Activated CD4-positive, CD25-positive, alpha-beta regulatory T cell (primary cell): ENCODE data around the gene AP1G1.

Experiments
- DNase-seq, 4 experiments: peaks; one replicate each; lab custom pipeline; 2025; lab: John Stamatoyannopoulos, UW

AP1G1 gene

DNA sequence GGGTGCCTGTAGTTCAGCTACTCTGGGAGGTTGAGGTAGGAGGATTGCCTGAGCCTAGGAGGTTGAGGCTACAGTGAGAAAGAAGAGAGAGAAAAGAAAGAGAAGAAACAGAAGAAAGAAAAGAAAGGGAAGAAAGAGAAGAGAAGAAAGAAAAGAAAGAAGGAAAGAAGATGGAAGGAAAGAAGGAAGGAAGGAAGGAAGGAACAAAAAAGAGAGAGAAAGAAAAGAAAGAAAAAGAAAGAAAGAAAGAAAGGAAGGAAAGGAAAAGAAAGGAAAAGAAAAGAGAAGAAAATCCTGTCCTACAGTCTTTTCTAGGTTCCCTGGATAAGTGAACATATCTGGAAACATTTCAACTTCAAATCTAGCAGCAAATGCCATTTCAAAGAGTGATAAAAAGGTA is 54.5 kb downstream of the AP1G1 start:
- DNase-seq, result no peak

DNA sequence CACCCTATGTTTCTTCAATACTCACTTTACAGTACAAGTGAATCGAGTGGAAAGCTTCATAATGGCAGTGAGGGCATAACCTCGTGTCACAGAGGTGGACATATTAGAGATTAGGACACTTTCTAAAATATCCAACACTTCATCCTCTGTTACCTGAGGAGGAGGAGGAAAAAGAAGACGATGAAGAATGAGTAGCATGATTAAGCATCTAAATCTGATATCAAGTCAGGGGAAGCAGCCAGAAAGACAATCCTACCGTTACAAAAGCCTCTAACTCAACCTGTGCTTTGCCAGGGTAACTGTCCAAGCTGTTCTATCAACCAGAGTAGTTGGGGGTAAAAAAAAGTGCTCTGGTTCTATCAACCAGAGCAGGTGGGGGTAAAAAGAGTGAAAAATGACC is 60.4 kb downstream of the AP1G1 start:
- DNase-seq, result no peak

DNA sequence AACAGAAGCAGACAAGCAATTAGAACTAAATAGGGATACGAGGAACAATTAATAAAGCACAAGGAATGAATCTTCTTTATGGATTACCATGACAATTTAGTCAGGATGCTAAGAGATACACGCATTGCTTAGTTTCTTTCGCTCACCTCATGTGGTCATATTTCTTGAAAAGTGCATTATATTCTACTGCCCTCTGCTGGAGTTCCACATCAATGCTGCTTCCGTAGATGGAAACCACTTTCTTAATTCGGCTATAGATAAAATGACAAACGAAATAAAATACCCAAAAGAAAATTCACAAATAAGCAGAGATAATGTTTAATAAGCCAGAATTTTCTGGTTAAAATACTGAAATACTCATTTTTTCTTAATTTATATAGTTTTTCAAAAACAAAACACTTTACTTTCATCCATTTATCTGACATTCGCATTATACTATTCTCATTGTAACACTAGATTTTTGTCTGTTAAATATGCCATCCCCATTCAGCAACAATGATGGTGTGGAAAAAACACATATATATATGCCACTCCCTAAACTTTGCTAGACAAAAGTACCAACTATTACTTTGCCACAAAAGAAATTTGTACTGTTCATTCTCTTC is 62.1 kb downstream of the AP1G1 start:
- no peak for DNase-seq

DNA sequence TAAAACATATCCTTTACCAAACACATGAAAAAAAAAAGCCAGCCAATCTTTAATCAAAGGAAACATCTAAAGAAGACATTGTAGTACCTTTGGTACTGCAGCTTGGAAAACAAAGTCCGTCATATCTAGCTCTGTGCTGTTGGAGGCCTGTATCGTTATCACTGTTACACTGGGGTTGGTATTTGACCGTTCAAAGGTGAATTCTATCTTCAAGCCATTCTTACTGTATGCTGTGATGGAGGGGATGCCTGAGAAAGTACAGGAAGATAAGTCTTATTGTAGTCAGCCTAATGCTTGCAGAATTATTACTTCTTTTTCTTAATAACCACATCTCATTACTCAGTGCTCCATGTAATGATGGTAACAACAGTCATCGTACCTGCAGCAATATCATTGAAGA is 69.8 kb downstream of the AP1G1 start:
- no peak for DNase-seq

DNA sequence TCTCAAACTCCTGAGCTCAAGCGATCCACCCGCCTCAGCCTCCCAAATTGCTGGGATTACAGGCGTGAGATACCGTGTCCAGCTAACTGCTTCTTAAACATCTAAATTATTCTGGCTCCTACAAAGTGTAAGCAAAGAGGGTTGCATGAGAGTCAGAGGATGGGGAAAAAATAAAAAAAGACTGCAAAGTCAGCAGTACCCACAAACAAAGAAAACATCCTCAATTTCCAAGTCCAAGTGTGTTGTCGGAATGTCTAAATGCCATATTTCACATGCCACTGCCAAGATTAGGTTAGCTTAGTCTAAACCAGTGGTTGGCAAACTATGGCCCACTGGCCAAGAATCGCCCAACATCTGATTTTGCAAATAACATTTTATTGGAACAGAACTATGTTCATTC is 71.1 kb downstream of the AP1G1 start:
- DNase-seq, result no peak

DNA sequence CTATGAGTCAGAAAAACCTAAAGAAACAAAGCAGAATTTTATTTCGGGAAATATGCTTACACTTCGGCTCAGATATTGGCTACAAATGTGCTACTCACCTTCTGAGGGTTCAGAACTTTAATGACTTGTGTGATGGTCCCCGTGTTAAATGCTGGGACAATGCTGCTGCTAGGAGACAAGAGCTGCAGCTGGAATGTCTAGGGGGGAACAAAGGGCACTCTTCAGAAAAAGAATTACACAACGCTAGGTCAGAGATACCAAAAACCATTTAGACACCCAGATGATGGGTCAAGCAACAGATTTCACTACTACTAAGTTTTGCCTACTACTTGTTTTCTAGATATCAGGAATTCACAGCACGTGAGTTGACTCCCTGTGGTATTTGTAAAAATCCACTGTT is 74.1 kb downstream of the AP1G1 start:
- no peak for DNase-seq

DNA sequence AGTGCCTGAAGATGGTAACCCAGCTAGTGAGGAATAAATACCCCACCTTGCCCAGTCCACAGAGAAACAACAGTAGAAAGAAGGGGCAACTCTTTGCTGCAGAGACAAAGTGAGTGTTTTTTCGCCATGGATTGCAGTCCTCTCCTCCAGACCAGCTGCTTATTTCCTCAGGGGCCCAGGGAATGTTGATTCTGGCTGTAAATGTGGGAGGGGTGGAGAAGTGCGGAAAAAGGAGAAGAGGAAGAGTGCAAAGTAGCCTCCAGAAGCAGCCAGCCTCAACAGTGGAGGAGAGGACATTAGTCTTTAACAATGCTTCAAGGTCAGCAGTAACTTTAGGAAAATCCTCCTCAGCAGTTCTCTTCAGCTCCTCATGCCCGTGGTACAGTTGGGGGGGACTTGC is 76.0 kb downstream of the AP1G1 start:
- DNase-seq, result no peak

DNA sequence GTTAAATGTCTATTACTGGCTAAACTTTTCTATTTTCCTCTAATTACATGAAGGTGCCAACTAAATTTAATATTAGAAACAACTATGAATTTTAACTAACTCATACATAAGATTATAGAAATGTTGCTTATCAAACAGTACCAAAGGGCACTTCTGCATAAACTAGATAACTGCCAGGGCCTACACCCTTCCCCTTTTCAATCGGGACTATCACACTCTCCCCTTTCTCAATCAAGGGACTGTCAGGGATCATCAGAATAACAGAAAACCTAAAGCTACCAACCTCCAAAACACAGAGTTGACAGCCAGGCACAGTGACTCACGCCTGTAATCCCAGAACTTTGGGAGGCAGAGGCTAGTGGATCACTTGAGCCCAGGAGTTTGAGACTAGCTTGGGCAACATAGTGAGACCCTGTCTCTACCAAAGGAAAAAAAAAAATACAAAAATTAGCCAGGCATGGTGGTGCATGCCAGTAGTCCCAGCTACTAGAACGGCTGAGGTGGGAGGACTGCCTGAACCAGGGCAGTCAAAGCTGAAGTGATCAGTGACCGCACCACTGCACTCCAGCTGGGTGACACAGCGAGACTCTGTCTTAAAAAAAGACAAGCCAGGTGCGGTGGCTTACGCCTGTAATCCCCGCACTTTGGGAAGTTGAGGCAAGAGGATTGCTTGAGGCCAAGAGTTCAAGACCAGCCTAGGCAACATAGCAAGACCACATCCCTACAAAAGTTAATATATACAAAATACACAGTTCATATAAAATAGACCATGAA is 80.9 kb downstream of the AP1G1 start:
- DNase-seq, result no peak

DNA sequence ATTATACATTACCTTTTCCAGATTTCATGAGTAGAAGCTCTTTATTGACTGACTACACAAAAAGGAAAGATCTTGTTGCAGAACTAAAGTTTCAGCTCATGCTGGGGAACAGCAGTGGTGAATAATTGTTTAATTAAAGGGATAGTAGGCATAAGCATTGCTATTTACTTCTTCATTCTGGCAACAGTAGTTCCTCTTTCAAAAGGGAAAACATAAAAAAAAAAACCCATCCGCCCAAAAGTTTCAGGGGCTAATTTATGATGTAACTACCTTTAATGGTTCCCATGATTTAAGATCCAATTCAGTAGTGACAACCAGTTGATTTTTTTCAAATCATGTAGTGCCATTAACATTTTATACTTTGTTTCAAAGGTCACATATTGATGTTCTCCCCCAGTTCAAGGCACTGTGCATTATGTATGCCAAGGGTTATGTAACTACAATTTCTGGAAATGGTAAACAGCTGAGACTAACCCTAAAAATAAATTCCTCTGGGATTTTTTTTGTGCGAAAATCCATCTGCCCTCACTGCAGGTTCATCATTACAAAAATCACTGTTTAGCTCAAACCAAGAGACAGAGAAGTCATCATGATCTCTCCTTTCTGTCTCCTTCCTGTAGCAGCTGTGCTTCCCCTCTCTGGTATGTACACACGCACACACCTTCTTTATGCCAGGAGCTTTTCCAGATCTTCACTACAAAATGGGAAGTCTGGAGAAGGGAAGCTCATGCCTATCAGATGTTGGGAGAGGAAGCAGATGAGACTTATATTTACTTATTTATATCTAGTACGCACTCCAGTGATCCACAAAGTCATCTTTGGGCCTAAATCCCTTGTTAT is 81.9 kb downstream of the AP1G1 start:
- no peak for DNase-seq

DNA sequence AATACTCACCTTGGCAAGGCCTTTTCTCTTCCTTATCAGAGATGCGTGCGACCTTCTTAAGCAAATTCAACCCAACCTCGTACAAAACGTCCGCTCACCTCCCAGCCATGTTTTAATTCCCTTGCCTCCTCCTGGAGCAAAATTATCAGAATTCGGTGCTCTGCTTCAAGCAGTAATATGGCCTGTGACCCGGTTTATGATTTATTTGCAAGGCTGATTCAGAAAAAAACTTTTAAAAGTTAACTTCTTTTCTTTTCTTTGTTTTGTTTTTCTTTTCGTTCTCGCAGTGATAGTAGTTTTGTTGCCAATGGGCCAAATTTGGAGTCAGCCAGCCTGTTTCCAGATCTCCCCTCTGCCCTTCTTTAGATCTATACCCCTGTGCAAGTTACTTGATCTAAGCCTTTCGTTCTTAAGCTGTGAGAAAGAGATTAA is 84.3 kb downstream of the AP1G1 start, which contains the start of gene PHLPP2:
PHLPP2 (minus strand) TSS at position 382 of the 432 bp plus-strand sequence. CDS start 9,906 bp downstream, outside the sequence.
- DNase-seq, result no peak

DNA sequence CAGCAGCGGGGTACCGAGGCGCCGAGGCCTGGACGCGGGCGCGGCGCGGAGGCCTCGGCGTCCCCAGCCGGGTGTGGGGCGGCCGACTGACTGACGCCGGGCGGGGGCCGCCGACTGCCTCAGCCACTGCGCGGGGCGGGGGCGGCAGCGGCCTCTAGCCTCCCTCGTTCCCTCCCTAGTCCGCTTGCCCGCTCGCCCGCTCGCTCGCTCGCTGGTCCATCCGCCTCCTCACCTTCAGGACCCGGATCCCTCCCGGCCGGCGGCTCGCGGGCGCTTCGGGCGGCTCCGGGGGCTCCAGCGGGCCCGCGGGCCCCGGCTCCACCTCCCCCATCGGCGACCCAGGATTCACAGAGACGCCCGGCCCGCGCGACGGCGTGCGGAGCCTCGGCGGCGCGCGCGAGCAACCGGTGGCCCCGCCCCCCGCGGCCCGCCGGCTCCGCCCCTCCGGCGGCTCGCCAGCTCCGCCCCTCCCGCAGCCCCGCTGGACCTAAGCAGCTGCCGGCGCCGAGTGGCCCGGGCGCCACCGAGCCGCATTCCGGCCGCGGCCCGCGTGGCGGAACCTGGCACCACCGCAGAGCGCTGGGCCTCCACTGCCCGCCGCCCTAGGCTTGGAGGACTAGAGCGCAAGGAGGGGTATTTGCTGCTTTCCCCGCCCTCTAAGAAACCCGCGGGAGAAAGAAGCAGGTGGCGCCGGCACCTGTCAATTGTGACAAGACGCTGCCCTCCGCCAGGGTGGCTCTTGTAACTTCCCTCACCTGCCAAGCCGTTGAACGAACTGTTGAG is 84.9 kb downstream of the AP1G1 start:
- DNase-seq, result peak; percentile 60 to 72 (median 68)

DNA sequence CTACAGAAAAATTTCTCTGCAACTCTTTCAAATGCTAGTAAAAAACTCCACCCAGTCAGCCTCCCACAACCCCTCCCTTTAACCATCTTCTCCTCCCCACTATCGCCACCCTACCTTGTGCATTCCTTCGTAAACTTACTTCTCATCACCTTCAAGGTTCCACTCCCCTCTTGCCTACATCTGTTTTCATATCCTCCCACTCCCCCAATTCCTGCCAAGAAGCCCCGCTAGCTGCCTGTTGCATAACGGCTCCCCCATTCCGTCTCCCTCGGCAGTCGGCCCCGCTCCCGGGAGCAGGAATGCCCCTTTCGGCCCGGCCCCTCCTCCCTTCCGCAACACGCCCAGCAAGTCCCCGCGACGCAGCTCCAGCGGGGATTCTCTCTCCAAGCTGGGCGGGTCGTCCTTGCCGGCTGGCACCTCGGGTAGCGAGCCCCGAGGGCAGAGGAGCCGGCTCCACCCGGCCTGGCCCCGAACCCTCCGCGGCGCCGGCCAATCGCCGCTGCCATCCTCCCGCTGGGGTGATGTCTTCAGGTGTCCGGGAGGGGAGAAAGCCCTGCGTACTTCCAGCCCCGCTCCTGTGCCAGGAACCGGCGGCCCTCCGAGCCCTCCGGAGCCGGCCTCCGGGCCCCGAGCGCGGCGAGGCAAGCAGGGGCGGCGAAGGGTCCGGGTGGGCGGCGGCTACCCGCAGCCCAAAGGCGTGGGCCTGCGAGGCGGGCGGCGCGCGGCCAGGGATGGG is 85.7 kb downstream of the AP1G1 start:
- DNase-seq, result peak; percentile 9 to 22 (median 14)

DNA sequence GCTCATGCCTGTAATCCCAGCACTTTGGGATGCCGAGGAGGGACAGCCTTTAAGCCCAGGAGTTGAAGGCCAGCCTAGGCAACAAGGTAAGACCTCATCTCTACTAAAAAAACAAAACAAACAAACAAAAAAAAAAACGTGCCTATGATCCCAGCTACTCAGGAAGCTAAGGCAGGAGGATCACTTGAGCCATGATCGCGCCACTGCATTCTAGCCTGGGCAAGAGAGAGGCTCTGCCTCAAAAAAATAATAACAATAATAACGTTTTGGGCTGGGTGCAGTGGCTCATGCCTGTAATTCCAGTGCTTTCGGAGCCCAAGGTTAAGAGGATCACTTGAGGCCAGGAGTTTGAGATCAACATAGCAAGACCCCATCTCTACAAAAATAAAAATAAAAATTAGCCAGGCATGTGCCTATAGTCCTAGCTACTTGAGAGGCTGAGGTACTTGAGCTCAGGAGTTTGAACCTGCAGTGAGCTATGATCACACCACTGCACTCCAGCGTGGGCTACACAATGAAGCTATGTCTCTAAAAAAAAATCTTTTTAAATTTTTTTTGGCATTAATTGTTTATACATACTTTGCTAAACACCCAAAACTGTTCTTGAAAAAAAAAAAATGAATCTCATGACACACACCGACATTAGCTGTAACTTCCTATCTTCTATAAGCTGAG is 87.4 kb downstream of the AP1G1 start:
- no peak for DNase-seq

DNA sequence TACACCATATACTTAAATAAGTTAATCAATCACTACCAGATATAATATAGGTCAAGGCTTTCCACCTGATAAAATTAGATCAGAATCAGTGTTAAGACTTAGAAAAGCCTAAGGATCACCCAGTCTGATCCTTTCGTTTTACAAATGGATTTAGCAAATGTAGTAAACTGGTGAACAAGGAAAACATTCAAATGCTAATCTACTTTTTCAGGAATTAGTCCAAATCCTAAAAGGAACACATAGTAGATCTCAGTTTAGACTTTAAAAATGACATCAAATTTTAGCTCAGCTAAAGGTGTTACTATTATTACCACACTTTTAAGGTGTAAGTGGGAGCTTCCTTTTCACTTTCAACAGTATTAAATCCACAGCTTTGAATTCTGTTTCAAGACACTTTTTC is 96.1 kb downstream of the AP1G1 start:
- DNase-seq, result no peak

DNA sequence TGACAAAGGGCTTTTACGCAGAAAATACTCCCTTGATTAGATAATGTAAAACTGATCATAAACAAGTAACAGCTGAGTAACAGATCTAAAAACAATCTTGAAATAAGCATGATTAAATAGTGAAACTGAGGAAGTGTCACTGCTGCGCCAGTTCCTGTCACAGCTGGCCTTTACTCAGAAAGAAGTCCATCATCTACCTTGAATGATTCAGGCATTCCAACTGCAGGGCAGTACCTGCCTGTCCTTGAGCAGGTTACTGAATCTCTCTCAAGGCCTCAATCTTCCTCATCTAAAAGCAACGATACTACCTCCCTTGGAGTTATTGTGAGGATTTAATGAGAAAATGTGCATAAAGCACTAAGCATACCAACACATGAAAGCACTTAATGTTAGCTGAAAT is 96.8 kb downstream of the AP1G1 start:
- no peak for DNase-seq

DNA sequence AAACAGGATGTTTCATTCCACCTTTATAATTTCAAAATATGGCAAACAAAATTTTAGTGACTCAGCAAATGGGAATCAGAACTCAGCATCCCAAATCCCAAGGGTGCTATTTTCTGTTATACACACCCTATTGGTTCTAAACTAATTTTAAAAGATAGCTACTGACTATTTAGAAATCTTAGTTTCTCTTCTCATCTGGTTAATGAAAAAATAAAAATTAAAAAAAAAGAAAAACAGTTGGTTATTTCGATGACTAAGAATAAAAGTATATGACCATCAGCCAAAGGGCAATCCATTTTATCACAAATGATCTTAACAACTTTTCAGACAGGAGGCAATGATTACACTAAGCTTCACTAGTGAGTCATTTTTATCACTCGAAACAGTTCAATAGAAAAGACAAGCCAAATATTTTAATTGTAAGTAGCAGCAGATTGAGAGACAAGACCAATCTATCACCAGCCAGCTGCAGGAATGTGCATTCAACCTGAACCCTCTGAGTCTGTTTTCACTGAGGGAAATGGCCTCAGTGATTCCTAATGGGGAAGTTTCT is 99.3 kb downstream of the AP1G1 start:
- DNase-seq, result no peak

DNA sequence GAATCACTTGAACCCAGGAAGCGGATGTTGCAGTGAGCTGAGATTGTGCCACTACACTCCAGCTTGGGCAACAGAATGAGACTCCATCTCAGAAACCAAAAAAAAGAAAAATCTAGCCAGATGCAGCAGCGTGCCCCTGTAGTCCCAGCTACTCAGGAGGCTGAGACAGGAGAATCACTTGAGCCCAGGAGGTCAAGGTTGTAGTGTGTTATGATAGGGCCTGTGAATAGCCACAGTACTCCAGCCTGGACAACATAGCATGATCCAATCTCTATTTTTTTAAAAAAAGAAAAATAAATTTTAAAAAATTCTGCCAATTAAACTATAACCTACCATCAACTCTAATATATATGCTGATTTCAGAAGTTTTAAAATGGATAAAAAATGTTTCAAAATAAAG is 99.9 kb downstream of the AP1G1 start:
- DNase-seq, result no peak

DNA sequence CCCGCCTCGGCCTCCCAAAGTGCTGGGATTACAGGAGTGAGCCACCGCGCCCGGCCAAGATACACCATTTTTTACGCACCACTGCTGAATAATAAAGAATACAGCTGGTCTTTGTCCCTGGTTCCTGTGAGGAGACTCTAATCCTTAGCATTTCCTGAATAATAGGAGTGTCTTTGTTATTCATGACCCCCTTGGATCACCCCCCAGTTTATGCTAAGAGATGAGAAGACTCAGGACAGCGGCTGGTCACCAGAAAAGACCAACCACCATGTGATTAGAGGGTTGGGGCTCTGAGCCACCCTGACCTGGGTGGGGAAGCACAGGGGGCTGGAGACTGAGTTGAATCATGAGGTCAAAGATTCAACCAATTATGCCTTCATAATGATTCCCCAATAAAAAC is 101.4 kb downstream of the AP1G1 start:
- no peak for DNase-seq

DNA sequence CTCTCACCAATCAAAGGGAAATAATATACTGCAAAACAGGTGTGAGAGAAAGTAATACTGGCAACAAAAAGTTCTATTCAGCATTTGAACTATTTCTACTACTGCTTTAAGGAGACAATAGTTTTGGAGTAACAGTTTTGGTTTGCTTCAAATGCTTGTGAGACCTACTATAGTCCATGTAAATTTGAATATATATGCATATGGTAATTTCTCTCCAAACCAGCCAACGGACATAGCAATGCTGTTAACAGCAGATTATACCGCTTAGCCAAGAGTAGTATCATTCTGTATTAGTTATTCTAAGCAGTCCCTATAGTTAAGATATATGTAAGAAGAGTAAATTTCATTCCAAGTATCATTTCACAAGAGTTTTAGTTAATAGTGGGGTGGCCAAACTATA is 102.6 kb downstream of the AP1G1 start:
- DNase-seq, result no peak

DNA sequence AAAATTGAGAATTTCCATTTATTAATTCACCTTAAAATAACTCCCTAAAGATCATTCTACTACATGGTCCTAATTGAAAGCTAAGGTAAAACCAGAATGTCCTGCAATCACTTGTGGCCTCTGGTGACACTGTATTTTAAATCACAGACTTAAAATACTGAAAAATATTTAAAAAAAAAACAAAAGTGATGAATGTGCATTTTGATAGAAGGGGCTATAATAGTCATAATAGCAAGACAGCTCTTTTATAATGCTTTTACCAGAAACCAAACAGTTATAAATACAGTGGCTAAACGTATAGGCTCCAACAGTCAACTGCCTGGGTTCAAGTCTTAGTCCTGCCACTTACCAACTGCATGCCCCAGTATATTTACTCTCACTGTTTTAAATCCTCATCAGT is 105.3 kb downstream of the AP1G1 start:
- no peak for DNase-seq
